WI38 (cell line): ENCODE results near the gene RSKR.
"Not testable (repeated sequence)": the region's sequence is repeated elsewhere in the genome, so short reads cannot be mapped to it uniquely, and the experiment has no call there.

ENCODE experiments used
- H3K4me3 ChIP-seq: 2 replicates; pipeline ENCODE4 v1.5.1; 2011; ENCODE audit warnings: low read depth, mild to moderate bottlenecking, control low read depth, low read length
- CTCF ChIP-seq: IDR thresholded peaks from 2 replicates; pipeline ENCODE4 v1.5.1; 2012; ENCODE audit warnings: low read depth, mild to moderate bottlenecking, control low read depth, low read length

RSKR gene

GRCh38 chr17:28620010-28620409, 6.0 kb upstream of the RSKR start:
- no peak overlapping the region for H3K4me3 ChIP-seq
- no peak for TF ChIP-seq CTCF

- H3K4me3 ChIP-seq: no peak overlapping the region
- TF ChIP-seq CTCF: no peak
Observed at GRCh38 chr17:28618464-28618863, 4.5 kb upstream of the RSKR start.

GRCh38 chr17:28616281-28616680, 2.3 kb upstream of the RSKR start:
- H3K4me3 ChIP-seq: no peak overlapping the region
- TF ChIP-seq CTCF: no peak

- TF ChIP-seq CTCF: no peak
Observed at GRCh38 chr17:28615260-28615940, 1.4 kb upstream of the RSKR start.

GRCh38 chr17:28612936-28613872, 781 bp downstream of the RSKR start:
- TF ChIP-seq CTCF: peak; percentile 72

More at GRCh38 chr17:28615260-28615940, 1.4 kb upstream of the RSKR start:
- no peak overlapping the region for H3K4me3 ChIP-seq

GRCh38 chr17:28612531-28612930, 1.5 kb downstream of the RSKR start:
- no peak for TF ChIP-seq CTCF
- no peak overlapping the region for H3K4me3 ChIP-seq

More at GRCh38 chr17:28612936-28613872, 781 bp downstream of the RSKR start:
- H3K4me3 ChIP-seq: no peak overlapping the region

GRCh38 chr17:28610376-28610775, 3.6 kb downstream of the RSKR start:
- no peak overlapping the region for H3K4me3 ChIP-seq
- TF ChIP-seq CTCF: no peak

- H3K4me3 ChIP-seq: not testable (repeated sequence)
Observed at GRCh38 chr17:28604031-28604430, 10.0 kb downstream of the RSKR start.
